GM21717 (cell line): Measurements from ENCODE around the gene HDLBP.
"Not testable (repeated sequence)": the region's sequence is repeated elsewhere in the genome, so short reads cannot be mapped to it uniquely, and the experiment has no call there.

ENCODE experiments used
- ATAC-seq: cut with Tn5 transposase; IDR thresholded peaks from one replicate; pipeline ENCODE4 v1.9.1; 2021; ENCODE audit warnings: mild to moderate bottlenecking, moderate library complexity; ENCODE audit not compliant: unreplicated experiment

Gene HDLBP

GRCh38 chr2:241339839-241340630 is 24.6 kb upstream of the HDLBP start:
- ATAC-seq = no peak

DNA sequence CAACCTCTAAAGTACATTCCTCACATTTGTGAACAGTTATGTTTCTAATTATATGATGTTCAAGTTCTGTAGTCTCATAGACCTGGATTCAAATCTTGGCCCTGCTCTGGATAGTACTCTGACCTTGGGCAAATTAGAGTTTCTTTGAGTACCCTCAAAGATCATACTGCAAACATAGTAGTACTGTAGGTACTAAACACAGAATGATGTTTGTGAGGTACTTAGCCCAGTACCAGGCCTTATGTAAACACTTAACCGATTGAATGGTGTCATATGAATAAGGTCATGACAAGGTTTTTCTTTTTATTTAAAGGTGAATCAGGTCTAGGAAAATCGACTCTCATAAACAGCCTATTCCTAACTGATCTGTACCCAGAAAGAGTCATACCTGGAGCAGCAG is 19.3 kb upstream of the HDLBP start:
- no peak for ATAC-seq

GRCh38 chr2:241330616-241330981 is 15.1 kb upstream of the HDLBP start:
- no peak for ATAC-seq

DNA sequence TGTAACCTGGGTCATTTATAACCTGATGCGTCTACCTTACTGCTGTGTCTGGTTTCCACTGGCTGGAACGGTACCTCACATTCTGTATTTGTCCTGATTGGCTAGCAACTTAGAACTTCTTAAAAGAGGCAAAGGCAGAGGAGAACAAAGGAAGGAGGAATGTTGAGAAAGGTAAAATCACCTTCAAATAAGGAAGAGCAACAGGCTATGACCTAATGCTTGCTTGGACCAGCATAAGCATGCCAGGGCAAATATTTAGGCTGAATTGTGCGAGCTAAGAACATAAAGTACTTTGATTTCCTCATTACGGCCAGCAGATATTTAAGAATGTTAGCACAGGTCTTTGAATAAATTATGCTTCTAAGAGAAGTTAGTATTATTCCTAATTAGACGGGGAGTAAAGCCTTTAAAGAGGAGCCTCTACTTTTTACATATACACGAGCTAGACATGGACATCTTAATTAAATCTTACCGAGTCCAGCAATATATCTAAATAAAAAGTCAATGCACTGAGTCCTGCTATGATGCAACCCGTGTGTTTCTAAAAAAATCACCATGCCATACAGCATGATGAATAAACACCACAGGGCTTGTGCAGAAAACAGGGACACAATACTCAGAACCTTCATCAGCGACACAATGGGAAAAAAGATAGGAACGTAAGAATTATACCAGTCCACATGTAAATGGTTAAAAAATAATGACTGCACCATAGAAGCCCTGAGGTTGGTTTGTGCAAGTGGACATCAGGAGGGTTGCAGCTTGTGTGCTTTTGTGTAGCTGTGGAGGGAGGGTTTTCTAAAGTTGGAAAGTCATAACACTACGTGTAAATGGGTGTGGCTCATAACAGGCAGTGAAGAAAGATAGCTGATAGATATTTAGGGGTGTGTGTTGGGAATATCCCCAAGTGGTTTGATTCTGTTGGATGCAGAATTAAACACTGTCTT is 14.5 kb upstream of the HDLBP start:
- ATAC-seq = no peak

GRCh38 chr2:241325257-241325656 is 9.8 kb upstream of the HDLBP start:
- no peak for ATAC-seq

- ATAC-seq = no peak
Measured at GRCh38 chr2:241324775-241325174, 9.3 kb upstream of the HDLBP start.

GRCh38 chr2:241323778-241324177 is 8.3 kb upstream of the HDLBP start:
- no peak for ATAC-seq

DNA sequence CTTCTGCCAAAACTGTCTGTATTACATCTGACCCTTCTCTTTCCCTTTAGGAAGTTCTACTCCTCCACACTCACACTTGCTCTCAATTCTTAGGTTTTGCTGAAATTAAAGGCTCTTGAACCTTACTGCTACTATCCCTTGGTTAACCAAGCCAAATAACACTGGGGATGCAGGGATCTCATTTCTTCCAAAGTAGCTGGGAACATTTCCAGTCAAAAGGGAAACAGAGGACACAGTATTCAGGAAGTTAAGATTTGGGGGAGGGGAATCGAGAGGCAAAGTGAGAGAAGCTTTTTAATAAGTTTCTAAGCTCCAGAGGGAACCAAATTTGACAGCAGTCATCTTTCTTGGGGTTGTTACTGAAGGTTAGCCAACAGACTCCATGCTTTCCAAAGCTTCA is 6.4 kb upstream of the HDLBP start:
- ATAC-seq = no peak

GRCh38 chr2:241321033-241321432 is 5.6 kb upstream of the HDLBP start:
- ATAC-seq = no peak

- ATAC-seq = no peak
Measured at GRCh38 chr2:241320394-241320793, 4.9 kb upstream of the HDLBP start.

DNA sequence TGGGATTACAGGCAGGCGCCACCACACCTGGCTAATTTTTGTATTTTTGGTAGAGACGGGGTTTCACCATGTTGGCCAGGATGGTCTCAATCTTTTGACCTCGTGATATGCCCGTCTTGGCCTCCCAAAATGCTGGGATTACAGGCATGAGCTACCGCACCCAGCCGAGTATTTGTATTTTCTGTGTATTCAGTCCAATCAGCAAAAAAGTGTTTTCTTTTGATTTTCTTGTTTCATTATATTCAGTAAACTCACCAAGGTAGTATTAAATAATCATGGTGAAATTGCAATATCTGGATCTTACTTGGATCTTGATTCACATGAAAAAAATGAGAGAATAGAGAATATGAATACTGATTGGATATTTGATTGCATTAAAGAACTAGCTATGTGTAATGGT is 3.4 kb upstream of the HDLBP start:
- ATAC-seq = not testable (repeated sequence)

GRCh38 chr2:241317391-241317790 is 1.9 kb upstream of the HDLBP start:
- ATAC-seq = no peak

GRCh38 chr2:241316825-241317224 is 1.4 kb upstream of the HDLBP start:
- no peak for ATAC-seq

GRCh38 chr2:241315879-241316631 is 583 bp upstream of the HDLBP start, which contains the start of gene SEPTIN2:
Gene SEPTIN2, plus strand, starts transcription at chr2:241315925. Its CDS starts 8,308 bp downstream, at chr2:241324233.
- peak; percentile 38 for ATAC-seq

GRCh38 chr2:241314226-241315092 is 1.0 kb downstream of the HDLBP start:
- no peak for ATAC-seq

DNA sequence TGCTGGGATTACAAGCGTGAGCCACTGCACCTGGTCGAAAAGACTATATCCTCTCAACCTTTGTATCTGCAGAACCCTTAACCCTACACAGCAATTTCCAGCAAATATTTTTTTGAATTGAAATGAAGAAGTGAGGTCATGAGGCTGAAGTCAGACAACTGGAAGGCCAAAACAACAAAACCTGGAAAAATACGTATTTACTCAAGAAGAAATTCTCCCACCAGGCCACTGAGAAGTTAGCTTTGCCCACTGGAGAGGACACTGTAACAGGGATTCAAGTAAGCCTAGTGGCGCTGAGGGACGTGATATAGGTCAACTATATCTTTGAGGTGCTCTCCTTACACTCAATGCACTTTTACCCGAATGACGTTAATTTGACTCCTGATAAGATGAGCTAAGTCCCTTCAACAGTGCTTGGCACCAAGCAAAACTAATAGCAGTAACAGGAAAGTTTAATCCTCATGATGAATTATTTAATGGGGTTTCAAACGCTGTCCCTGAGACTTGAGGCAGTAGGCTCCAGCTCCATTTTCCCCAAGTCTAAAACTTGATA is 1.9 kb downstream of the HDLBP start:
- ATAC-seq = no peak

GRCh38 chr2:241312082-241312481 is 3.4 kb downstream of the HDLBP start:
- ATAC-seq = no peak

GRCh38 chr2:241310917-241311566 is 4.4 kb downstream of the HDLBP start:
- no peak for ATAC-seq

DNA sequence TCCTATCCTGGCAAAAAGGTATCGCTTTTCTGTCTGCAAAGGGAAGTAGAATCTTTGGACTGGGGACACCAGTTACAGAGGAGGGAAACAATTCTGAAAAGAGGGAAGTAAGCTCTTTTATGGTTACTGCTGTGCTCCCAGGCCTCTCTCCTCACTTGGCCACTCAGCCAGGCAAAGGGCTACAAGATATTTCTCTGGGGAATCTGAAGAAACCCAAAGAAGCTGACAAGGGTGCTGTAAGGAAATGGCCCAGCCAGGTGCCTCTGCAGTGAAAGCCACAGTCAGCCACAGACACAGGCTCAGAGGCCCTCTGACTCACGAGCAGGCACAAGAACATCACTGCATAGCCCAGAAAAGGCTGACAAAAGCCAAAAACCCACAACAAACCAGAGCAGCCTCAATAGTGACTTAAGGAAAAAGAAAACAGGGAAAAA is 5.8 kb downstream of the HDLBP start:
- ATAC-seq = peak; percentile 34
